Endothelial cell of umbilical vein (primary cell): ENCODE results near the gene GTPBP4. TPM values are rescaled to one million over a fixed set of nuclear protein-coding genes. Genes with fewer than 3 reads are reported as not detected.

Experiments
- BruUV-seq: library from RNA; stranded (reverse); fragments of 400-500 nt; replicated peaks from 2 replicates; lab custom pipeline; 2021; lab: Mats Ljungman, UMichigan
- CTCF ChIA-PET: fragments of 300-600, 350-600 bp; sonication (Branson Sonifier 250); formaldehyde crosslinking; loops from one replicate; lab custom pipeline; 2021; ENCODE audit warnings: antibody characterized with exemption, inconsistent platforms; lab: Charles Lee
- POLR2A ChIA-PET: fragments of 300-600, 350-600 bp; sonication (Branson Sonifier 250); formaldehyde crosslinking; loops from one replicate; lab custom pipeline; 2021; ENCODE audit warnings: antibody characterized with exemption, inconsistent platforms; lab: Charles Lee
- DNase-seq: peaks from one replicate; pipeline ENCODE4 v3.0.0-alpha.2; 2011; ENCODE audit warnings: low read depth, low spot score
- FAIRE-seq: peaks from 2 replicates; lab custom pipeline; 2011; peaks lifted over from hg19 to GRCh38; lab: Jason Lieb, UNC
- H2AFZ ChIP-seq: 2 replicates; pipeline ENCODE4 v1.6.0; 2012; ENCODE audit warnings: low read depth, low read length, control low read depth, inconsistent platforms
- H3K27ac ChIP-seq: 2 replicates; pipeline ENCODE4 v1.5.1; 2011; ENCODE audit warnings: low read depth, mild to moderate bottlenecking, control low read depth, low read length, moderate library complexity; ENCODE audit not compliant: insufficient read depth
- H3K27me3 ChIP-seq, 2 experiments: 2 replicates each; pipeline versions ENCODE4 v1.6.0 to v1.6.1; 2011; ENCODE audit warnings: low read length in 2 of 2, mixed read lengths in 1 of 2; ENCODE audit not compliant: control insufficient read depth in 2 of 2, insufficient read depth in 2 of 2
- H3K36me3 ChIP-seq, 2 experiments: 2 replicates in 1 of 2; 3 replicates in 1 of 2; pipeline ENCODE4 v1.5.1; 2011; ENCODE audit warnings: low read length in 2 of 2, mild to moderate bottlenecking in 1 of 2, moderate library complexity in 1 of 2; ENCODE audit not compliant: control insufficient read depth in 2 of 2, insufficient read depth in 2 of 2; ENCODE audit errors: extremely low read depth in 1 of 2
- H3K4me1 ChIP-seq: 3 replicates; pipeline ENCODE4 v1.5.1; 2011; ENCODE audit warnings: mild to moderate bottlenecking, low read length; ENCODE audit not compliant: control insufficient read depth, insufficient read depth; ENCODE audit errors: extremely low read depth
- H3K4me2 ChIP-seq: 2 replicates; pipeline ENCODE4 v1.6.1; 2011; ENCODE audit warnings: low read length, control low read depth, mixed read lengths; ENCODE audit not compliant: insufficient read depth
- H3K4me3 ChIP-seq, 3 experiments: fragments of 200-600 bp in 1 of 3; sonication (generic), shearing (Covaris generic) in 1 of 3; replicated peaks in 1 of 3; 2 replicates each; pipeline ENCODE4 v1.5.1; 2011 to 2016; ENCODE audit warnings: control low read depth in 3 of 3, low read length in 3 of 3, mild to moderate bottlenecking in 2 of 3, inconsistent platforms in 1 of 3, low read depth in 1 of 3, moderate library complexity in 1 of 3; ENCODE audit not compliant: insufficient read depth in 1 of 3
- H3K79me2 ChIP-seq: 2 replicates; pipeline ENCODE4 v1.6.0; 2012; ENCODE audit warnings: low read length, inconsistent platforms; ENCODE audit not compliant: control insufficient read depth, insufficient read depth
- H3K9ac ChIP-seq: replicated peaks from 2 replicates; pipeline ENCODE3; 2011; ENCODE audit warnings: low read length, control low read depth; ENCODE audit not compliant: insufficient read depth; ENCODE audit errors: extremely low read depth
- H3K9me1 ChIP-seq: replicated peaks from 3 replicates; pipeline ENCODE4 v1.6.0; 2011; ENCODE audit warnings: mild to moderate bottlenecking, low read length; ENCODE audit not compliant: control insufficient read depth, insufficient read depth; ENCODE audit errors: extremely low read depth
- H3K9me3 ChIP-seq: replicated peaks from 2 replicates; pipeline ENCODE4 v1.5.1; 2012; ENCODE audit warnings: low read length, inconsistent platforms; ENCODE audit not compliant: control insufficient read depth, insufficient read depth
- H4K20me1 ChIP-seq: replicated peaks from 2 replicates; pipeline ENCODE3; 2011; ENCODE audit warnings: mild to moderate bottlenecking, low read length; ENCODE audit not compliant: control insufficient read depth, insufficient read depth; ENCODE audit errors: extremely low read depth
- EZH2 ChIP-seq: IDR thresholded peaks from 2 replicates; pipeline ENCODE4 v1.6.1; 2012; ENCODE audit warnings: borderline replicate concordance, low read depth, mild to moderate bottlenecking, moderate library complexity, low read length, inconsistent platforms; ENCODE audit not compliant: severe bottlenecking
- FOS ChIP-seq: IDR thresholded peaks from 2 replicates; pipeline ENCODE4 v1.6.1; 2011; ENCODE audit warnings: mild to moderate bottlenecking, low read length, moderate library complexity, borderline replicate concordance; ENCODE audit not compliant: insufficient read depth
- GATA2 ChIP-seq: IDR thresholded peaks from 2 replicates; pipeline ENCODE4 v1.7.0; 2011; ENCODE audit warnings: low read depth, mild to moderate bottlenecking, moderate library complexity, mixed read lengths, low read length; ENCODE audit not compliant: insufficient read length, insufficient read depth
- JUN ChIP-seq: IDR thresholded peaks from 2 replicates; pipeline ENCODE4 v1.6.1; 2011; ENCODE audit warnings: borderline replicate concordance, low read depth; ENCODE audit not compliant: insufficient read length, insufficient read depth
- MYC ChIP-seq: IDR thresholded peaks from one replicate; pipeline ENCODE4 v1.6.1; 2011; ENCODE audit warnings: mild to moderate bottlenecking, low read depth, low read length
- POLR2A ChIP-seq: IDR thresholded peaks from 2 replicates; pipeline ENCODE4 v1.6.1; 2012; ENCODE audit warnings: low read depth, mild to moderate bottlenecking, control low read depth, low read length
- POLR2AphosphoS5 ChIP-seq: IDR thresholded peaks from 2 replicates; pipeline ENCODE4 v1.6.1; 2012; ENCODE audit warnings: low read depth, mild to moderate bottlenecking, control low read depth, low read length, moderate library complexity; ENCODE audit not compliant: insufficient read depth
- dilution Hi-C: fragments of 300-500 bp; cut with MboI; formaldehyde crosslinking; loops from one replicate; pipeline ENCODE4 v1.15.0; 2019; ENCODE audit warnings: low sequenced_read_pairs; ENCODE audit not compliant: extremely low pct_ligation_motif_present
- intact Hi-C: fragments of 100-400 bp; cut with micrococcal nuclease; formaldehyde crosslinking; loops from one replicate; pipeline ENCODE4 v1.10.0; 2022
- polyA plus RNA-seq, 4 experiments: library from polyadenylated mRNA; depleted of rRNA in 3 of 4; stranded (reverse) in 3 of 4; unstranded in 1 of 4; fragments of >200 nt; gene quantifications; 2 replicates each; pipeline versions ENCODE4 v1.2.1 to v1.2.3, GENCODE V29; 2011 to 2012; ENCODE audit warnings: missing spikeins in 1 of 4
- total RNA-seq: library from RNA; stranded (reverse); gene quantifications from 2 replicates; pipeline ENCODE4 v1.2.3, GENCODE V29; 2021
- TF ChIP-seq, protein P1 (sequence below): IDR thresholded peaks from 2 replicates; pipeline ENCODE4 v1.6.1; 2011; ENCODE audit not compliant: insufficient read depth, insufficient read length
- TF ChIP-seq, protein P2 (sequence below), 2 donors: IDR thresholded peaks; 1 replicate in 1 of 2; 2 replicates in 1 of 2; pipeline ENCODE4 v1.5.1; 2011; ENCODE audit warnings: low read length in 2 of 2, mild to moderate bottlenecking in 2 of 2, moderate library complexity in 2 of 2, control low read depth in 1 of 2, inconsistent platforms in 1 of 2, low read depth in 1 of 2; ENCODE audit not compliant: insufficient read depth in 1 of 2; ENCODE audit errors: extremely low read depth in 1 of 2

Gene GTPBP4
- total and polyA plus RNA-seq, 2 donors (not counting 3 experiments of a cell fraction or from before 2014, with no cell fraction given) = 12.4 to 69.3 TPM

DNA sequence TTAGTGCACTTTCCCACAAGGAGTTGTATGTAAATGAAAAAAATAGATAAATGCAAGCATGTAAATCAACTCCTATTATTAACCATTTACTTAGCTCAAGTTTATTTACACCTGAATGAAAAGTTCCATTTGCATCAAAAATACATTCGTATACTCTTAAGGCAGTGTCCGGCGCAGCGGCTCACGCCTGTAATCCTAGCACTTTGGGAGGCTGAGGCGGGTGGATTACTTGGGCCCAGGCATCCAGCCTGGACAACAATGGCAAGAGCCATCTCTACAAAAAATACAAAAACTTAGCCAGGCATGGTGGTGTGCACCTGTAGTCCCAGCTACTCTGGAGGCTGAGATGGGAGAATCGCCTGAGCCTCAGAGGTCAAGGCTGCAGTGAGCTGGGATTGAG is 41.6 kb downstream of the GTPBP4 start:
- H3K9me1 ChIP-seq = no peaks in the 10 kb centered on the region
- no peak overlapping the region for H3K4me3 ChIP-seq
- POLR2A ChIA-PET = no interaction called here
- no peaks in the 10 kb centered on the region for H3K27me3 ChIP-seq
- CTCF ChIA-PET = no interaction called here
- H3K4me1 ChIP-seq = no peaks in the 10 kb centered on the region
- H3K36me3 ChIP-seq = no peaks in the 10 kb centered on the region
- dilution Hi-C loops (no loop called here), intact Hi-C loops (no loop called here)
- FAIRE-seq = no peak
- H3K79me2 ChIP-seq = no peaks in the 10 kb centered on the region
- no peak overlapping the region for H3K4me2 ChIP-seq
- DNase-seq = no peak
- no peak overlapping the region for H2AFZ ChIP-seq
- no peak overlapping the region for H3K27ac ChIP-seq
- H4K20me1 ChIP-seq = no peaks in the 10 kb centered on the region
- no TSS peak for BruUV-seq
- no peak overlapping the region for H3K9ac ChIP-seq
- H3K9me3 ChIP-seq = no peaks in the 10 kb centered on the region
- TF ChIP-seq, protein P1, sequence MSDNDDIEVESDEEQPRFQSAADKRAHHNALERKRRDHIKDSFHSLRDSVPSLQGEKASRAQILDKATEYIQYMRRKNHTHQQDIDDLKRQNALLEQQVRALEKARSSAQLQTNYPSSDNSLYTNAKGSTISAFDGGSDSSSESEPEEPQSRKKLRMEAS = no peak
- TF ChIP-seq, protein P2, sequence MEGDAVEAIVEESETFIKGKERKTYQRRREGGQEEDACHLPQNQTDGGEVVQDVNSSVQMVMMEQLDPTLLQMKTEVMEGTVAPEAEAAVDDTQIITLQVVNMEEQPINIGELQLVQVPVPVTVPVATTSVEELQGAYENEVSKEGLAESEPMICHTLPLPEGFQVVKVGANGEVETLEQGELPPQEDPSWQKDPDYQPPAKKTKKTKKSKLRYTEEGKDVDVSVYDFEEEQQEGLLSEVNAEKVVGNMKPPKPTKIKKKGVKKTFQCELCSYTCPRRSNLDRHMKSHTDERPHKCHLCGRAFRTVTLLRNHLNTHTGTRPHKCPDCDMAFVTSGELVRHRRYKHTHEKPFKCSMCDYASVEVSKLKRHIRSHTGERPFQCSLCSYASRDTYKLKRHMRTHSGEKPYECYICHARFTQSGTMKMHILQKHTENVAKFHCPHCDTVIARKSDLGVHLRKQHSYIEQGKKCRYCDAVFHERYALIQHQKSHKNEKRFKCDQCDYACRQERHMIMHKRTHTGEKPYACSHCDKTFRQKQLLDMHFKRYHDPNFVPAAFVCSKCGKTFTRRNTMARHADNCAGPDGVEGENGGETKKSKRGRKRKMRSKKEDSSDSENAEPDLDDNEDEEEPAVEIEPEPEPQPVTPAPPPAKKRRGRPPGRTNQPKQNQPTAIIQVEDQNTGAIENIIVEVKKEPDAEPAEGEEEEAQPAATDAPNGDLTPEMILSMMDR (IDR thresholded peaks at IDR 0.05; ENCODE audit: extremely low read depth in 1 of 2, insufficient read depth in 1 of 2, low read depth in 1 of 2, low read length in 2 of 2) = no peak
- no peak for TF ChIP-seq POLR2AphosphoS5
- no peak for TF ChIP-seq FOS
- no peak for TF ChIP-seq EZH2
- no peak for TF ChIP-seq GATA2
- TF ChIP-seq MYC = no peak
- no peak for TF ChIP-seq POLR2A
- TF ChIP-seq JUN = no peak
